Small intestine (tissue), 16 donors: Measurements from ENCODE around the gene ZSCAN20. TPM values are rescaled to one million over a fixed set of nuclear protein-coding genes. Genes with fewer than 3 reads are reported as not detected.

Source experiments
- DNase-seq, 2 donors: peaks; one replicate each; pipeline versions ENCODE4 v3.0.0 to v3.0.0-alpha.2; 2013
- FAIRE-seq: peaks from 2 replicates; lab custom pipeline; 2012; peaks lifted over from hg19 to GRCh38; lab: Jason Lieb, UNC
- H3K27ac ChIP-seq, 3 donors: one replicate each; pipeline ENCODE4 v1.5.1; 2013; ENCODE audit warnings: low read length in 2 of 3, mild to moderate bottlenecking in 2 of 3, control low read depth in 1 of 3, inconsistent platforms in 1 of 3, low read depth in 1 of 3, moderate library complexity in 1 of 3
- H3K27me3 ChIP-seq, 3 donors: one replicate each; pipeline ENCODE4 v1.6.1; 2013; ENCODE audit warnings: low read length in 3 of 3, inconsistent platforms in 1 of 3; ENCODE audit not compliant: control insufficient read depth in 3 of 3, insufficient read depth in 3 of 3
- H3K36me3 ChIP-seq, 3 donors: one replicate each; pipeline ENCODE4 v1.6.1; 2013; ENCODE audit warnings: low read length in 3 of 3, inconsistent platforms in 1 of 3, low read depth in 1 of 3, mild to moderate bottlenecking in 1 of 3, moderate library complexity in 1 of 3; ENCODE audit not compliant: control insufficient read depth in 3 of 3, insufficient read depth in 2 of 3
- H3K4me1 ChIP-seq, 3 donors: one replicate each; pipeline ENCODE4 v1.6.1; 2013; ENCODE audit warnings: low read length in 2 of 3, inconsistent platforms in 1 of 3, low read depth in 1 of 3, mild to moderate bottlenecking in 1 of 3, moderate library complexity in 1 of 3; ENCODE audit not compliant: control insufficient read depth in 3 of 3, insufficient read depth in 2 of 3
- H3K4me3 ChIP-seq, 3 donors: one replicate each; pipeline ENCODE4 v1.5.1; 2013; ENCODE audit warnings: low read length in 3 of 3, control low read depth in 1 of 3, inconsistent platforms in 1 of 3, low read depth in 1 of 3, mild to moderate bottlenecking in 1 of 3, moderate library complexity in 1 of 3
- H3K9me3 ChIP-seq, 2 donors: one replicate each; pipeline ENCODE4 v1.6.1; 2013; ENCODE audit warnings: low read depth in 1 of 2, low read length in 1 of 2; ENCODE audit not compliant: control insufficient read depth in 2 of 2, insufficient read depth in 1 of 2
- WGBS, 3 donors: extraction: QIAGEN DNeasy Blood & Tissue Kit; methylation state at CpG; one replicate each; pipeline ENCODE4 v1.1.7; 2013; 5-methylcytosine and 5-hydroxymethylcytosine counted together
- long read RNA-seq, 10 donors: transcript quantifications; one replicate each; lab custom pipeline, GENCODE V29; 2026
- polyA plus RNA-seq, 4 donors: library from polyadenylated mRNA; stranded (reverse) in 3 of 4; unstranded in 1 of 4; fragments of 200-250 nt in 3 of 4; fragments of 120-200 nt in 1 of 4; gene quantifications; one replicate each; pipeline versions ENCODE4 v1.2.1 to v1.2.3, GENCODE V29; 2013
- donor health status: healthy with polysubstance abuse.
- donor health status: control.
- donor health status: control.
- donor health status: Bipolar disorder and iron deficiency.
- donor health status: healthy.

ZSCAN20 gene
- 1 to 10 TPM; 1.6 to 3.1 (median 2.0) TPM for polyA plus RNA-seq
- long read RNA-seq, donor 1 = 0 reads
- long read RNA-seq, donor 2 = 0 reads
- long read RNA-seq, donor 3 = 0 reads
- long read RNA-seq, donor 4 = 0 reads
- long read RNA-seq, donor 5 = 0 reads
- long read RNA-seq, donor 6 = 0 reads
- long read RNA-seq, donor 7 = 0 reads
- long read RNA-seq, donor 8 = 0 reads
- long read RNA-seq, donor 9 = 0 reads
- long read RNA-seq, donor 10 = 0 reads

- DNase-seq (peak; percentile 98), FAIRE-seq (no peak)
- Histone ChIP-seq H3K4me1 (peaks cover 0 to 9% (median 5%) of the 10 kb centered on the region in 3 donors), H3K4me3 (peak within 1 kb of the TSS; percentile 60 to 73 (median 60)), H3K9me3 (no peaks in the 10 kb centered on the region), H3K36me3 (peaks cover 0 to 2% (median 0%) of the 10 kb centered on the region in 3 donors), H3K27me3 (no peaks in the 10 kb centered on the region), H3K27ac (peak within 1 kb of the TSS; percentile 42 to 80 (median 50))
- 1% methylated on average over 38 of the region's 38 CpGs for WGBS, 3 donors
Measured at GRCh38 chr1:33472269-33472980, at the start of gene ZSCAN20. TSS of gene ZSCAN20 (plus strand) at chr1:33472645. CDS start at chr1:33479289, 6,644 bp downstream.

GRCh38 chr1:33424205-33424604 is 48.2 kb upstream of the ZSCAN20 start:
- H3K36me3 ChIP-seq = no peaks in the 10 kb centered on the region
- DNase-seq (no peak), FAIRE-seq (no peak)
- no peak overlapping the region for H3K27ac ChIP-seq
- WGBS, 3 donors = 72 to 90% (median 77%) methylated on average over 4 of the region's 4 CpGs
- H3K27me3 ChIP-seq = peaks cover 0 to 2% (median 0%) of the 10 kb centered on the region in 3 donors
- peaks cover 0 to 3% (median 0%) of the 10 kb centered on the region in 3 donors for H3K4me1 ChIP-seq
- H3K9me3 ChIP-seq = no peaks in the 10 kb centered on the region
- no peak overlapping the region for H3K4me3 ChIP-seq

- H3K27ac ChIP-seq = no peak overlapping the region
- peaks cover 0 to 3% (median 3%) of the 10 kb centered on the region in 3 donors for H3K4me1 ChIP-seq
- H3K36me3 ChIP-seq = no peaks in the 10 kb centered on the region
- no peaks in the 10 kb centered on the region for H3K9me3 ChIP-seq
- DNase-seq = no peak
- no peak overlapping the region for H3K4me3 ChIP-seq
- 69 to 83% (median 77%) methylated on average over 2 of the region's 2 CpGs for whole genome bisulfite sequencing, 3 donors
- peaks cover 0 to 2% (median 0%) of the 10 kb centered on the region in 3 donors for H3K27me3 ChIP-seq
- no peak for FAIRE-seq
Measured at GRCh38 chr1:33424610-33425009, 47.8 kb upstream of the ZSCAN20 start.

- Histone ChIP-seq H3K36me3 (no peaks in the 10 kb centered on the region), H3K27me3 (peaks cover 0 to 2% (median 0%) of the 10 kb centered on the region in 3 donors), H3K9me3 (no peaks in the 10 kb centered on the region), H3K4me1 (peaks cover 0 to 8% (median 7%) of the 10 kb centered on the region in 3 donors), H3K27ac (no peak overlapping the region), H3K4me3 (no peak overlapping the region)
- WGBS, 3 donors = 82 to 90% (median 84%) methylated on average over 2 of the region's 2 CpGs
- no peak for DNase-seq
- FAIRE-seq = no peak
Measured at GRCh38 chr1:33425900-33426299, 46.5 kb upstream of the ZSCAN20 start.

- no peaks in the 10 kb centered on the region for H3K36me3 ChIP-seq
- WGBS, 3 donors = 65 to 79% (median 78%) methylated on average over 3 of the region's 3 CpGs
- H3K4me1 ChIP-seq = peaks cover 0 to 11% (median 7%) of the 10 kb centered on the region in 3 donors
- H3K9me3 ChIP-seq = no peaks in the 10 kb centered on the region
- no peak overlapping the region for H3K4me3 ChIP-seq
- H3K27me3 ChIP-seq = peaks cover 0 to 2% (median 0%) of the 10 kb centered on the region in 3 donors
- H3K27ac ChIP-seq = no peak overlapping the region
- FAIRE-seq (no peak), DNase-seq (no peak)
Measured at GRCh38 chr1:33426916-33427315, 45.5 kb upstream of the ZSCAN20 start.

GRCh38 chr1:33428661-33429060 is 43.8 kb upstream of the ZSCAN20 start:
- Histone ChIP-seq H3K27me3 (peaks cover 0 to 2% (median 0%) of the 10 kb centered on the region in 3 donors), H3K4me3 (no peak overlapping the region), H3K9me3 (no peaks in the 10 kb centered on the region), H3K36me3 (no peaks in the 10 kb centered on the region), H3K4me1 (peaks cover 0 to 16% (median 7%) of the 10 kb centered on the region in 3 donors), H3K27ac (no peak overlapping the region)
- WGBS, 3 donors = 91 to 95% (median 94%) methylated on average over 2 of the region's 2 CpGs
- DNase-seq (no peak), FAIRE-seq (no peak)

GRCh38 chr1:33429332-33429731 is 43.1 kb upstream of the ZSCAN20 start:
- Histone ChIP-seq H3K4me3 (no peak overlapping the region), H3K27me3 (peaks cover 0 to 2% (median 0%) of the 10 kb centered on the region in 3 donors), H3K36me3 (no peaks in the 10 kb centered on the region), H3K9me3 (no peaks in the 10 kb centered on the region), H3K27ac (no peak overlapping the region), H3K4me1 (peaks cover 0 to 16% (median 7%) of the 10 kb centered on the region in 3 donors)
- 82 to 91% (median 85%) methylated on average over 2 of the region's 2 CpGs for WGBS, 3 donors
- no peak for FAIRE-seq
- DNase-seq = no peak

- no peaks in the 10 kb centered on the region for H3K36me3 ChIP-seq
- DNase-seq (no peak), FAIRE-seq (no peak)
- H3K27ac ChIP-seq = peak overlapping the region in 1 of 3 donors; percentile 7
- peaks cover 0 to 16% (median 7%) of the 10 kb centered on the region in 3 donors for H3K4me1 ChIP-seq
- WGBS, 3 donors = 3 to 8% (median 8%) methylated on average over 49 to 54 of the region's 54 CpGs
- H3K27me3 ChIP-seq = peaks cover 0 to 2% (median 0%) of the 10 kb centered on the region in 3 donors
- H3K4me3 ChIP-seq = peak overlapping the region; percentile 51 to 72 (median 68)
- no peaks in the 10 kb centered on the region for H3K9me3 ChIP-seq
Measured at GRCh38 chr1:33429856-33430691, 42.4 kb upstream of the ZSCAN20 start.
